ENCODE data around the gene CATSPERE.

The CATSPERE gene, protein sequence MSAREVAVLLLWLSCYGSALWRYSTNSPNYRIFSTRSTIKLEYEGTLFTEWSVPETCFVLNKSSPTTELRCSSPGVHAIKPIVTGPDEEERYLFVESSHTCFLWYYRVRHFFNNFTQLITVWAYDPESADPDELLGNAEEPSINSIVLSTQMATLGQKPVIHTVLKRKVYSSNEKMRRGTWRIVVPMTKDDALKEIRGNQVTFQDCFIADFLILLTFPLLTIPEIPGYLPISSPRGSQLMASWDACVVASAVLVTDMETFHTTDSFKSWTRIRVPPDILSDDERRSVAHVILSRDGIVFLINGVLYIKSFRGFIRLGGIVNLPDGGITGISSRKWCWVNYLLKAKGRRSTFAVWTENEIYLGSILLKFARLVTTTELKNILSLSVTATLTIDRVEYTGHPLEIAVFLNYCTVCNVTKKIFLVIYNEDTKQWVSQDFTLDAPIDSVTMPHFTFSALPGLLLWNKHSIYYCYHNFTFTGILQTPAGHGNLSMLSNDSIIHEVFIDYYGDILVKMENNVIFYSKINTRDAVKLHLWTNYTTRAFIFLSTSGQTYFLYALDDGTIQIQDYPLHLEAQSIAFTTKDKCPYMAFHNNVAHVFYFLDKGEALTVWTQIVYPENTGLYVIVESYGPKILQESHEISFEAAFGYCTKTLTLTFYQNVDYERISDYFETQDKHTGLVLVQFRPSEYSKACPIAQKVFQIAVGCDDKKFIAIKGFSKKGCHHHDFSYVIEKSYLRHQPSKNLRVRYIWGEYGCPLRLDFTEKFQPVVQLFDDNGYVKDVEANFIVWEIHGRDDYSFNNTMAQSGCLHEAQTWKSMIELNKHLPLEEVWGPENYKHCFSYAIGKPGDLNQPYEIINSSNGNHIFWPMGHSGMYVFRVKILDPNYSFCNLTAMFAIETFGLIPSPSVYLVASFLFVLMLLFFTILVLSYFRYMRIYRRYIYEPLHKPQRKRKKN

GRCh38 chr1:244461245-244462071 is at the start of gene CATSPERE:
TSS of gene CATSPERE (plus strand) at chr1:244461273. CDS start at chr1:244461430, 157 bp downstream.
- Histone ChIP-seq H3K4me3 (ENCODE audit: low read length in 2 of 2) (peak within 1 kb of the TSS; percentile 83), H3K27ac (ENCODE audit: low read depth in 2 of 2, low read length in 2 of 2) (peak within 1 kb of the TSS; percentile 88 to 92), H3K27me3 (ENCODE audit: control insufficient read depth in 2 of 2, insufficient read depth in 2 of 2, low read length in 2 of 2) (no peaks in the 10 kb centered on the region), H3K9me3 (ENCODE audit: control insufficient read depth in 2 of 2, low read length in 2 of 2) (no peaks in the 10 kb centered on the region), H3K4me1 (ENCODE audit: control insufficient read depth in 2 of 2, insufficient read depth in 2 of 2, low read length in 2 of 2) (peaks cover 4 to 5% of the 10 kb centered on the region in 2 donors), H3K9ac (ENCODE audit: low read depth in 1 of 2, low read length in 2 of 2) (peak within 1 kb of the TSS; percentile 79 to 81), H3K36me3 (ENCODE audit: control insufficient read depth in 2 of 2, insufficient read depth in 2 of 2, low read length in 2 of 2) (no peaks in the 10 kb centered on the region)

DNA sequence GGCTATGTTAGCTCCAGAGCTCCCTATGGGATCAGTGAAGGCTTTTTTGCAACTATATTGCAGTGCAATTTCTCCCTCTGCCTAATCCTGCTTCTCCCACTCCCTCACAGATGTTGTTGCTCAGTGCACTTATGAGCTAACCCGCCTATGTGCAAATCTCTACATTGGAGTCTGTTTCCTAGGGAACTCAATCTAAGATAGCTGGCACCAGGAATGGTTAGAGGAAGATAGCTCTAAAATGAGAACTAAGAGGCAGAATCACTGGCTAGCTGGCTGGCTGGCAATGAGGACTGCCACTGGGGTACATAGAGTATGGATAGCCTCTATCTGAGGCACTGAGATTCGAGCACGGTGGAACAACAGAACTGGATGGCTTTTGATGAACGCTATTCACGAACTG is 48.9 kb upstream of the CATSPERE start:
- no peaks in the 10 kb centered on the region for H3K27me3 ChIP-seq (ENCODE audit: control insufficient read depth in 2 of 2, insufficient read depth in 2 of 2, low read length in 2 of 2)
- no peak overlapping the region for H3K9ac ChIP-seq (ENCODE audit: low read depth in 1 of 2, low read length in 2 of 2)
- H3K4me1 ChIP-seq (ENCODE audit: control insufficient read depth in 2 of 2, insufficient read depth in 2 of 2, low read length in 2 of 2): no peaks in the 10 kb centered on the region
- H3K9me3 ChIP-seq (ENCODE audit: control insufficient read depth in 2 of 2, low read length in 2 of 2): no peaks in the 10 kb centered on the region
- H3K36me3 ChIP-seq (ENCODE audit: control insufficient read depth in 2 of 2, insufficient read depth in 2 of 2, low read length in 2 of 2): peaks cover 38 to 52% of the 10 kb centered on the region in 2 donors
- no peak overlapping the region for H3K4me3 ChIP-seq (ENCODE audit: low read length in 2 of 2)
- no peak overlapping the region for H3K27ac ChIP-seq (ENCODE audit: low read depth in 2 of 2, low read length in 2 of 2)

- Histone ChIP-seq H3K4me1 (ENCODE audit: control insufficient read depth in 2 of 2, insufficient read depth in 2 of 2, low read length in 2 of 2) (no peaks in the 10 kb centered on the region), H3K36me3 (ENCODE audit: control insufficient read depth in 2 of 2, insufficient read depth in 2 of 2, low read length in 2 of 2) (peaks cover 48 to 56% of the 10 kb centered on the region in 2 donors), H3K27ac (ENCODE audit: low read depth in 2 of 2, low read length in 2 of 2) (no peak overlapping the region), H3K9me3 (ENCODE audit: control insufficient read depth in 2 of 2, low read length in 2 of 2) (no peaks in the 10 kb centered on the region), H3K4me3 (ENCODE audit: low read length in 2 of 2) (no peak overlapping the region), H3K27me3 (ENCODE audit: control insufficient read depth in 2 of 2, insufficient read depth in 2 of 2, low read length in 2 of 2) (no peaks in the 10 kb centered on the region), H3K9ac (ENCODE audit: low read depth in 1 of 2, low read length in 2 of 2) (no peak overlapping the region)
Measured at GRCh38 chr1:244413736-244414135, 47.3 kb upstream of the CATSPERE start.

DNA sequence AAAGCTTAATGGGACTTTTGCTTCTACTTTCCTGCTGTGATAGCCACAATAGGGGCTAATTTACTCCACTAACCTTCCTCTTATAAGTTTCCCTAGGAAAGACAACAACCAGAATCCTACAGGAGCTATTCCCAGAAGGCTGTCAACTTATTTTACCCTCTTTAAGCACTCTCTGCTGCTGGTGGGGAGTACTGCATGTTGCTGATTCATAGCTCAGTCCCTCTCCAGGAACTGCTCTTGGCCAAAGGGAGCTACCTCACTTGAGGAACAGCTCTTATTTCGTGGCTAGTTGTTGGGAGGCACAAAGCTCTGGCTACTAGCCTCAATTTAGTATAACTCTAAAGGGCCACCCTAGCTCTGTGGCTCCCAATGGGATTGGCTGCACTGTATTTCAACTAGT is 46.5 kb upstream of the CATSPERE start:
- H3K27me3 ChIP-seq (ENCODE audit: control insufficient read depth in 2 of 2, insufficient read depth in 2 of 2, low read length in 2 of 2): no peaks in the 10 kb centered on the region
- peaks cover 48 to 53% of the 10 kb centered on the region in 2 donors for H3K36me3 ChIP-seq (ENCODE audit: control insufficient read depth in 2 of 2, insufficient read depth in 2 of 2, low read length in 2 of 2)
- no peaks in the 10 kb centered on the region for H3K4me1 ChIP-seq (ENCODE audit: control insufficient read depth in 2 of 2, insufficient read depth in 2 of 2, low read length in 2 of 2)
- no peak overlapping the region for H3K9ac ChIP-seq (ENCODE audit: low read depth in 1 of 2, low read length in 2 of 2)
- no peaks in the 10 kb centered on the region for H3K9me3 ChIP-seq (ENCODE audit: control insufficient read depth in 2 of 2, low read length in 2 of 2)
- no peak overlapping the region for H3K27ac ChIP-seq (ENCODE audit: low read depth in 2 of 2, low read length in 2 of 2)
- no peak overlapping the region for H3K4me3 ChIP-seq (ENCODE audit: low read length in 2 of 2)

DNA sequence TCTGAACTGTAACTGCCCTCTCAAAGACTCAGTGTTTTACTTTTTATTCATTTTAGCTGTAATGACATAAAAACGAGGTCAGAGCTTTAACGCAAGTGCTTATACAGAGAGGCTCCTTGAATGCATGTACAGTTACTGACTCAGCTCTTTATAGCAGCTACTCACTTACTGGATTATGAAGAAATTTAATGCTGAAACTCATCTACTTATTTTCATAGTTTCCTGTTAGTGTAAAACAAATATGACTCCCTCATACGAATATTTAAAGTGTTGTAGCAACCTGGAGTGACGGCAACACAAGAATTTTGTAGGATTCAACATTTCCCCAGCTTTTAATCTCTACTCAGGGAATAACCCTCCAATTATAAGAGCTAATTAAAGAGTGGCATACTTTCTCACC is 42.0 kb upstream of the CATSPERE start:
- Histone ChIP-seq H3K9me3 (ENCODE audit: control insufficient read depth in 2 of 2, low read length in 2 of 2) (no peaks in the 10 kb centered on the region), H3K9ac (ENCODE audit: low read depth in 1 of 2, low read length in 2 of 2) (no peak overlapping the region), H3K4me1 (ENCODE audit: control insufficient read depth in 2 of 2, insufficient read depth in 2 of 2, low read length in 2 of 2) (no peaks in the 10 kb centered on the region), H3K36me3 (ENCODE audit: control insufficient read depth in 2 of 2, insufficient read depth in 2 of 2, low read length in 2 of 2) (peaks cover 47 to 51% of the 10 kb centered on the region in 2 donors), H3K4me3 (ENCODE audit: low read length in 2 of 2) (no peak overlapping the region), H3K27me3 (ENCODE audit: control insufficient read depth in 2 of 2, insufficient read depth in 2 of 2, low read length in 2 of 2) (no peaks in the 10 kb centered on the region), H3K27ac (ENCODE audit: low read depth in 2 of 2, low read length in 2 of 2) (no peak overlapping the region)

DNA sequence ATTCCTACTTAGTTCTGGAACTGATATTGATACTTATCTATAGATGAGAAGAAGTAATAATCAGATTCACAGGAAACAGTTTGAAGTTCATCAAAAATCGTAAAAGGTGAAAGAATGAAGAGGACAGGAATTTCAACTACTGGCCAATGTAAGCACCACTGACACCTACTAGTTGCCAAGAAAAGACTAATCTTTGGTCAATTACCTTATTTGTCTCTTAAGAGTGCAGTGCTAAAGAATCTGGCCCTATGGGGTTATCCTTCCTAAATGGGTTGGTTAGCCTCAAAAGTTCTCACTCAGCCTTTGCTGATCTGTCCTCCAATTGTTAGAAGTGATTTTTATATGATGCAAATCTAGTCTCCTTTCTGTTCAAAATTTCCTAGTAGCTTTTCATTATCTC is 38.9 kb upstream of the CATSPERE start:
- H3K36me3 ChIP-seq (ENCODE audit: control insufficient read depth in 2 of 2, insufficient read depth in 2 of 2, low read length in 2 of 2): peaks cover 26 to 30% of the 10 kb centered on the region in 2 donors
- H3K9me3 ChIP-seq (ENCODE audit: control insufficient read depth in 2 of 2, low read length in 2 of 2): no peaks in the 10 kb centered on the region
- no peaks in the 10 kb centered on the region for H3K27me3 ChIP-seq (ENCODE audit: control insufficient read depth in 2 of 2, insufficient read depth in 2 of 2, low read length in 2 of 2)
- no peak overlapping the region for H3K9ac ChIP-seq (ENCODE audit: low read depth in 1 of 2, low read length in 2 of 2)
- H3K27ac ChIP-seq (ENCODE audit: low read depth in 2 of 2, low read length in 2 of 2): no peak overlapping the region
- no peaks in the 10 kb centered on the region for H3K4me1 ChIP-seq (ENCODE audit: control insufficient read depth in 2 of 2, insufficient read depth in 2 of 2, low read length in 2 of 2)
- no peak overlapping the region for H3K4me3 ChIP-seq (ENCODE audit: low read length in 2 of 2)

- Histone ChIP-seq H3K4me1 (ENCODE audit: control insufficient read depth in 2 of 2, insufficient read depth in 2 of 2, low read length in 2 of 2) (no peaks in the 10 kb centered on the region), H3K4me3 (ENCODE audit: low read length in 2 of 2) (no peak overlapping the region), H3K27ac (ENCODE audit: low read depth in 2 of 2, low read length in 2 of 2) (no peak overlapping the region), H3K36me3 (ENCODE audit: control insufficient read depth in 2 of 2, insufficient read depth in 2 of 2, low read length in 2 of 2) (peaks cover 20% of the 10 kb centered on the region in 2 donors), H3K9ac (ENCODE audit: low read depth in 1 of 2, low read length in 2 of 2) (no peak overlapping the region), H3K27me3 (ENCODE audit: control insufficient read depth in 2 of 2, insufficient read depth in 2 of 2, low read length in 2 of 2) (no peaks in the 10 kb centered on the region), H3K9me3 (ENCODE audit: control insufficient read depth in 2 of 2, low read length in 2 of 2) (no peaks in the 10 kb centered on the region)
Measured at GRCh38 chr1:244424649-244425334, 36.3 kb upstream of the CATSPERE start.

- H3K9ac ChIP-seq (ENCODE audit: low read depth in 1 of 2, low read length in 2 of 2): no peak overlapping the region
- H3K27me3 ChIP-seq (ENCODE audit: control insufficient read depth in 2 of 2, insufficient read depth in 2 of 2, low read length in 2 of 2): no peaks in the 10 kb centered on the region
- peaks cover 13 to 15% of the 10 kb centered on the region in 2 donors for H3K36me3 ChIP-seq (ENCODE audit: control insufficient read depth in 2 of 2, insufficient read depth in 2 of 2, low read length in 2 of 2)
- H3K9me3 ChIP-seq (ENCODE audit: control insufficient read depth in 2 of 2, low read length in 2 of 2): no peaks in the 10 kb centered on the region
- no peak overlapping the region for H3K27ac ChIP-seq (ENCODE audit: low read depth in 2 of 2, low read length in 2 of 2)
- H3K4me3 ChIP-seq (ENCODE audit: low read length in 2 of 2): no peak overlapping the region
- H3K4me1 ChIP-seq (ENCODE audit: control insufficient read depth in 2 of 2, insufficient read depth in 2 of 2, low read length in 2 of 2): no peaks in the 10 kb centered on the region
Measured at GRCh38 chr1:244427647-244428046, 33.4 kb upstream of the CATSPERE start.

GRCh38 chr1:244429818-244430217 is 31.3 kb upstream of the CATSPERE start:
- H3K4me3 ChIP-seq (ENCODE audit: low read length in 2 of 2): no peak overlapping the region
- no peaks in the 10 kb centered on the region for H3K4me1 ChIP-seq (ENCODE audit: control insufficient read depth in 2 of 2, insufficient read depth in 2 of 2, low read length in 2 of 2)
- H3K27ac ChIP-seq (ENCODE audit: low read depth in 2 of 2, low read length in 2 of 2): no peak overlapping the region
- H3K36me3 ChIP-seq (ENCODE audit: control insufficient read depth in 2 of 2, insufficient read depth in 2 of 2, low read length in 2 of 2): peaks cover 6 to 8% of the 10 kb centered on the region in 2 donors
- H3K9me3 ChIP-seq (ENCODE audit: control insufficient read depth in 2 of 2, low read length in 2 of 2): no peaks in the 10 kb centered on the region
- H3K27me3 ChIP-seq (ENCODE audit: control insufficient read depth in 2 of 2, insufficient read depth in 2 of 2, low read length in 2 of 2): no peaks in the 10 kb centered on the region
- H3K9ac ChIP-seq (ENCODE audit: low read depth in 1 of 2, low read length in 2 of 2): no peak overlapping the region
